HG03066 (cell line): Measurements from ENCODE around the gene CPN2.

Experiments used
- ATAC-seq: cut with Tn5 transposase; IDR thresholded peaks from one replicate; pipeline ENCODE4 v1.9.1; 2021; ENCODE audit warnings: low read depth; ENCODE audit not compliant: unreplicated experiment

Gene CPN2

GRCh38 chr3:194300936-194301335, 50.2 kb downstream of the CPN2 start:
- ATAC-seq, result no peak

- ATAC-seq, result no peak
Observed at GRCh38 chr3:194300382-194300758, 50.8 kb downstream of the CPN2 start.

DNA sequence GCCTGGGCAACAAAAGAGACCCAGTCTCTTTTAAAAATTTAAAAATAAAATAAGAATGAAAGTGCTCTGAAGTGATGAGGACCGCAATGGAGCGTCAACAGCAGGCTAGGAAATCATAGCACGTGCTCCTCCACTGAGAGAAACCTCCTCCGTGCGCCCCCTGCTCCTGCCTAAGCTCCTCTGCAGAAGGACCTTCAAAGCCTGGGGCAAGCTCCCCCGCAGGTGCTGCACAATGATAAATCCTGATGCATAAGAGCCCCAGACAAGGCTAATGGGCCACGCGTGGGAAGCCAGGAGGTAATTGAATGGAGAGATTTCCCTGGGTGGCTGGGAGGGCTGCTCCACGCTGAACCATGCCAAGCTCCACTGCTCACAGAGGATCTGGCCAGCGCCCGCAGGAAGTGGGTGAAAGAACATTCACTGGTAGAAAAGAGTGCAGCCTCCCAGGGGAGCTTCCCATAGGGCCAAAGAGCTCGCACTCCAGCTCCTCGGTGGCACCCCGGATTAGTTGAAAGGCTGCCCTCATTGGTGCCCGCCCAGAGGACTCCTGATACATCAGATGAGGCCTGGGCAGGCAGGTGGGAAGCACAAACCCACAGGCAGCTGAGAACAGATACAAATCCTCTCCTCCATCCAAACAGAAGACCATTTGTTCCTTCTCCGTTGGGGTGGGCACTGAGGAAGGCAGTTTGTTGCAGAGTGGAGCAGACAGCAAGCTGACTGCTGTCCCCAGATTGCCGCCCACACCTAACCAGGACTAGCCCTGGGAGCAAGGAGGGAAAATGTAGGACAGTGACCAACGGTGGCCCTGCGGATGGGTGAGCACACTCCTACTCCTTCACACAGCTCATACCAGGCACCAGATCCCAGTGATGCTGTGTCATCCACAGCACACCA, 52.5 kb downstream of the CPN2 start:
- ATAC-seq, result no peak

- ATAC-seq, result no peak
Observed at GRCh38 chr3:194296454-194297263, 54.5 kb downstream of the CPN2 start.

- ATAC-seq, result no peak
Observed at GRCh38 chr3:194294895-194295214, 56.3 kb downstream of the CPN2 start.

GRCh38 chr3:194294199-194294894, 56.8 kb downstream of the CPN2 start:
- no peak for ATAC-seq

DNA sequence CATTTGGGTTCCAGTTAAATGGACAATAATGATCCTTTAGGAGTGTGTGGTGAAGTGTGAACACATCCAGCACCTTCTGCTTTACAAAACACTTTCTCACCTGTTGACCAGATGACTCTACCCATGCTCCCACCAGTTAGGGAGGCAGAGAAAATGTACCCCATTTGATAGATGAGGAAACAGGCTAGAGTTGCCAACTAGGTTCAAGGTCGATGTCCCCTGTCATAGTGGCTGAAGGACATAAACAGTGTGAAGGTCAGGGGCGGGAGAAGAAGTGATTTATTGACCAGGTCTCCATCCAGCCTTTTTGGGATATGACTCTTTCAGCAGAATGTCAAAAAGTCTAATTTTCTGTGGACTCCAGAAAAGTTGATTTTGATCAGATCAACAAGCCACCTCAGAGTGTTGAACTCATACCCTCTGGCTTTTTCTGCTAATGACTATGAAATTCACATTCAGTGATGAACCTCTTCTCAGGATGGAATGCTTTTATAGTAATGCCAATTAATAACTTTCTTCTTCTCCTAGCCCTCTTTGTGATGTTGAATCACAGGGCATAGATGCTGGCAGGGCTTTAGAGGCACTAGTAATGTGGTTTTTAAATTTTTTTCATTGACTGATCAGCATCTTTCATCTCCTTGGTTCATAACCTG, 57.5 kb downstream of the CPN2 start:
- ATAC-seq, result no peak

- ATAC-seq, result no peak
Observed at GRCh38 chr3:194292331-194292730, 58.8 kb downstream of the CPN2 start.
